IMR-90 (cell line): ENCODE measurements around the gene MYOM1.

Experiments used
- BHLHE40 ChIP-seq: fragments of 150-350 bp; IDR thresholded peaks from 2 replicates; pipeline ENCODE4 v1.6.1; 2016; ENCODE audit warnings: mild to moderate bottlenecking, low read depth, low read length
- CEBPB ChIP-seq: IDR thresholded peaks from 2 replicates; pipeline ENCODE4 v1.6.1; 2012; ENCODE audit warnings: low read depth, low read length, improper control_type of control experiment
- CHD1 ChIP-seq: IDR thresholded peaks from 2 replicates; pipeline ENCODE4 v1.6.1; 2012; ENCODE audit warnings: low read depth, low read length, improper control_type of control experiment
- MAFK ChIP-seq: IDR thresholded peaks from 2 replicates; pipeline ENCODE4 v1.6.1; 2012; ENCODE audit warnings: low read depth, low read length, improper control_type of control experiment
- MAZ ChIP-seq: IDR thresholded peaks from 2 replicates; pipeline ENCODE4 v1.6.1; 2012; ENCODE audit warnings: low read depth, mild to moderate bottlenecking, low read length, improper control_type of control experiment, moderate library complexity, borderline replicate concordance
- MXI1 ChIP-seq: IDR thresholded peaks from 2 replicates; pipeline ENCODE4 v1.6.1; 2012; ENCODE audit warnings: low read depth, mild to moderate bottlenecking, low read length, moderate library complexity, borderline replicate concordance
- NFE2L2 ChIP-seq: fragments of 150-350 bp; IDR thresholded peaks from 2 replicates; pipeline ENCODE4 v1.6.1; 2016; ENCODE audit warnings: low read depth, mild to moderate bottlenecking, low read length
- POLR2A ChIP-seq: IDR thresholded peaks from 2 replicates; pipeline ENCODE4 v1.6.1; 2012; ENCODE audit warnings: mild to moderate bottlenecking, low read depth, low read length
- RAD21 ChIP-seq: IDR thresholded peaks from 2 replicates; pipeline ENCODE4 v1.6.1; 2012; ENCODE audit warnings: low read length, improper control_type of control experiment
- RCOR1 ChIP-seq: IDR thresholded peaks from 2 replicates; pipeline ENCODE4 v1.6.1; 2012; ENCODE audit warnings: mild to moderate bottlenecking, low read length, improper control_type of control experiment; ENCODE audit not compliant: insufficient replicate concordance
- RFX5 ChIP-seq: IDR thresholded peaks from 2 replicates; pipeline ENCODE4 v1.8.0; 2012; ENCODE audit warnings: low read depth, mild to moderate bottlenecking, low read length, moderate library complexity
- SMC3 ChIP-seq: fragments of 150-350 bp; IDR thresholded peaks from 2 replicates; pipeline ENCODE4 v1.6.1; 2016; ENCODE audit warnings: low read depth, mild to moderate bottlenecking, antibody characterized with exemption, low read length, moderate library complexity
- TF ChIP-seq, protein P1 (sequence below): conservative IDR thresholded peaks from 2 replicates; pipeline ENCODE4 v1.5.1; 2012; ENCODE audit warnings: mild to moderate bottlenecking, low read depth, low read length, improper control_type of control experiment
- TF ChIP-seq, protein P2 (sequence below): fragments of 150-350 bp; IDR thresholded peaks from 2 replicates; pipeline ENCODE4 v1.6.1; 2017; ENCODE audit warnings: mild to moderate bottlenecking, antibody characterized with exemption, low read length, low read depth

DNA sequence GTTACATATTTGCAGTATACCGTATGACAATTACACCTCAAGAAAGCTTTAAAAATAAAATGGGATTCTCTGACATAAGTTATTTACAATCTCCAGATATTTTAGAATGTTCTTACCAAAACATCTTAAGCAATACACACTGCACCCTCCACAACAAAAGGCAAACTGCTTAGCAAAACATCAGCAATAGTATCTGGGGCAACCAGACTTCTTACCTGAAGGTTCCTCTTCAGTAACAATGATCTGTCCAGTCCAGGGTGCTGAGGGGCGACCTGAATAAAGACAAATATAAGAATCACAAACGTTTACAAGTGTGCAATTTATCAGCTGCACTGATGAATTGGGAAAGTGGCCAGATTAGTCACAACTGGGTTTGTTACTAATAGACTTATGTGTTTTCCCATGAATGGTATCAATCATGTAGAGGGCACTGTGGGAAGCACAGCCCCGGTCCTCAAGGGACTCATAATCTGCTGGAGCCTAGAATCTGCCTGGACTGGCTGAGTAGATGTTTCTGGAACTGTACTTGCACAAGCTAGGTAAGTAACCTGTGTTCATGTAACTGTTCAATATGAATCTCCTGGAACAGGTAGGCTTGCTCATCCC is 70.7 kb downstream of the MYOM1 start:
- TF ChIP-seq, protein P1, sequence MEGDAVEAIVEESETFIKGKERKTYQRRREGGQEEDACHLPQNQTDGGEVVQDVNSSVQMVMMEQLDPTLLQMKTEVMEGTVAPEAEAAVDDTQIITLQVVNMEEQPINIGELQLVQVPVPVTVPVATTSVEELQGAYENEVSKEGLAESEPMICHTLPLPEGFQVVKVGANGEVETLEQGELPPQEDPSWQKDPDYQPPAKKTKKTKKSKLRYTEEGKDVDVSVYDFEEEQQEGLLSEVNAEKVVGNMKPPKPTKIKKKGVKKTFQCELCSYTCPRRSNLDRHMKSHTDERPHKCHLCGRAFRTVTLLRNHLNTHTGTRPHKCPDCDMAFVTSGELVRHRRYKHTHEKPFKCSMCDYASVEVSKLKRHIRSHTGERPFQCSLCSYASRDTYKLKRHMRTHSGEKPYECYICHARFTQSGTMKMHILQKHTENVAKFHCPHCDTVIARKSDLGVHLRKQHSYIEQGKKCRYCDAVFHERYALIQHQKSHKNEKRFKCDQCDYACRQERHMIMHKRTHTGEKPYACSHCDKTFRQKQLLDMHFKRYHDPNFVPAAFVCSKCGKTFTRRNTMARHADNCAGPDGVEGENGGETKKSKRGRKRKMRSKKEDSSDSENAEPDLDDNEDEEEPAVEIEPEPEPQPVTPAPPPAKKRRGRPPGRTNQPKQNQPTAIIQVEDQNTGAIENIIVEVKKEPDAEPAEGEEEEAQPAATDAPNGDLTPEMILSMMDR: no peak
- TF ChIP-seq NFE2L2 (no peak), RAD21 (no peak), POLR2A (no peak), BHLHE40 (no peak), MXI1 (no peak), CEBPB (no peak), SMC3 (no peak), MAFK (no peak), CHD1 (no peak), RFX5 (no peak), RCOR1 (no peak), MAZ (no peak)
- TF ChIP-seq, protein P2, sequence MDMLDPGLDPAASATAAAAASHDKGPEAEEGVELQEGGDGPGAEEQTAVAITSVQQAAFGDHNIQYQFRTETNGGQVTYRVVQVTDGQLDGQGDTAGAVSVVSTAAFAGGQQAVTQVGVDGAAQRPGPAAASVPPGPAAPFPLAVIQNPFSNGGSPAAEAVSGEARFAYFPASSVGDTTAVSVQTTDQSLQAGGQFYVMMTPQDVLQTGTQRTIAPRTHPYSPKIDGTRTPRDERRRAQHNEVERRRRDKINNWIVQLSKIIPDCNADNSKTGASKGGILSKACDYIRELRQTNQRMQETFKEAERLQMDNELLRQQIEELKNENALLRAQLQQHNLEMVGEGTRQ: no peak
